ENCODE results near the gene N4BP2L1.

GRCh38 chr13:32445461-32445860 lies 17.5 kb upstream of the N4BP2L1 start:
- TF ChIP-seq CTCF (IDR thresholded peaks at IDR 0.05) (no peak), POLR2A (IDR thresholded peaks at IDR 0.05) (no peak)

Data from uterus (tissue), 2 donors.